Hepatic stellate cell (primary cell): ENCODE results near the gene SLC25A21.

Experiments
- DNase-seq: peaks from one replicate; pipeline ENCODE4 v3.0.0; 2011; ENCODE audit warnings: low spot score

SLC25A21 gene

DNA sequence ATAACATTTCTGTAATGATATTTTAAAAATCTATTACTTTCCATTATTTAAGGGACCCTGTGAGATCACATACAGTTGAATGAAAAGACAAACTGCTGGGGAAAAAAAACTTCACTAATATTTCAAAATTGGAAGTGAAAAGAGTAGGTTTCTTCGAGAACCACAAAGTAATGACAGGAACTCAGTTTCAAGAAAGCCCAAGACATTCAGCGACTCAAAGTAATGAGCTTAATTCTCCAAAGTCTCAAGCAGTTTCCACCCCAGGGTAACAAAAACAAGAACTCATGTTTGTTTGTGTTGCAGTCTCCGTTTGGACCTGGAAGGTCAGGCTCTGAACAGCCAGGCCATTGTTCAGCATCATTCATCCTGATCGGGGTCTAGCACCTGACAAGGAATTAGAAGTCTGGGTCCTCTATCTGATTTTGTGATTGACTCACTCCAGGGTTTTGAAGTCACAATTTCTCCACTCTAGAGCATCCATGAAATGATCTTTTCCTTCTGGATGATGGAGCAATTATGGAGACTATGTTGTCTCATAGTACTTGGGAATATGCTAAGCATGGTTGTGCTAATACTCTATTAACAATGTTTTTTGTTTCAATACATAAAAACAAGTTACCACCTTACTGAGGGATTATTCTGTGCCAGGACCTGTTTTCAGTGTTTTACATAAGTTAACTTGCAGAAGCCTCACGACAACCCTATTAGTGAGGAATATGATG, 126.9 kb downstream of the SLC25A21 start:
- DNase-seq, result no peak

DNA sequence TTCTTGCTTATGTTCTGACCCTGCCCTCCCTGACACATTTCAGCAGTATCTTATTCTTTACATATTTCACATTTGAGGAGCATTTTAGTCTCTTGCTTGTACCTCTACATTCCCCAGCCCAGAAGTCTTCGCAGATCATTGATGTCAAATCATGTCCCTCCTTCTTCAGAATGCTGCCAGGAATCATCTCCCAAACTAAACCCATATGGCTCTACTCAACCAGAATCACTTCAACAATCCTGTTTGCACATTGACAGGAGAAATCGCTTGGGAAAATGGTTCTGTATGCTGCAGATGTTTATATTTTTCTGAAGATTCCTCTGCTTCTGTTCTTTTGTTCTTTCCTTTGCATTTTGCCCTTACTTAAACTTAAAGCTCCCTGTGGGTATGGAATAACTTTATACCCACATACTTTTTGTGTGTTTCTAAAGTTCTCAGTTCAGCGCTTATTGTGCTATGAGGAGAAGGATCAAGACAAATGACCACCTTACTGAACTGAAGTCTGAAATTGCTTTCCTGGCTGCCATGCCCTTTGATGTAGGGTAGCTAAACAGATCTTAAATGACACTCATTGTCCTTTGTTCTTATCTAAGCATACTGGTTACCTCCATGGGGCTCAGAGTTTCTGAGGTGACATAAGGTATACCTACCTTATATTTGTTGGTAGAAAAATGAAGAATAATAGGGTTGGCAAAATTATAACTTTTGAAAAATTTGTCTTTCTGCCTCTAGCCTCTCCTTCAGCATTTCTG, 134.6 kb downstream of the SLC25A21 start:
- DNase-seq, result no peak

DNA sequence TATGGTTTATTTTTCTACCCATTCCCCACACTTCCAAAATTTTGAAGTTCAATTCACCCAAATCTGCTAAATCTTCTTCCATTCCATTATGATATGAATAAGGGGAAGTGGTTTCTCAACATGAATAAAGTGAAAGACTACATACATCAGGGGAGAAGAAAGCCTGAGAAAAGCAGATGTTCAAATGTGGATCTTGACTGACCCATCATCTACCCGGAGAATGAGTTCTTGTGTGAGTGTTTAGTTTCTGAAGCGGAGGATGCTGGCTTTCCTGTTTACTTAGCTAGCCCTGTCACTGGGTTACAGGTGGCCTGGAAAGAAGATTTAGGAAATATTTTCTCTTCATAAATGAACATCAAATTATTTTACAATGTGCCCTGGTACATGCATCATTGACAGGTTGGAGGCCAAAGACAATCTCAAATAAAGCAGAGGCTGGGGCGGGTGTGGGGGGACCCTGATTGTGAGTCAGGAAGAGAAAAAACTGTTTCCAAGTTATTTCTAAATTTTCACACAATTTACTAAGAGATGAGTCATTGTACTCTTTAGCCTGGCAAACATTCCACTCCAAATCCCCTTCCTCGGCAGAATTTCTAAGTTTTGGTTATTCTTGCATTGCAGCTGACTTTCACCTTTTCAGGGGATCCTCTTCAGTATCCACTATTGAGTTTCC, 135.6 kb downstream of the SLC25A21 start:
- DNase-seq, result no peak

DNA sequence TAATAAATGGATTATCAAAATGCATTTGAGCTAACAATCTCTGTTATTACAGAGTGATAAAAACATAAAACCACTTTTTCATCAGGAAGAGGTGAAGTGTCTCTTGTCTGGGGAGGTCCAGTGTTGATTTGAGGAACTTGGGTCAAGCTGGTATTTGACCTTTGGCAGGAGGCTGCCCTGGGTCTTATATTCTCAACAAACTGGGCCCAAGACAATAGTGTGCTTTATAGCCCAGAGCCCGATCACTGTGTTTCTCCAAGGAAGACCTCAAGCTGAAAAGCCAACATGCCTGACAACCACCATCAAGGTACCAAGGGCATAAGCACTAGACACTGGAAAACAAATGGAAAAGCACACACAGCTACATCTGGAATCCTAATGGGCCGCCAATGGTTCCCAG, 137.0 kb downstream of the SLC25A21 start:
- no peak for DNase-seq

DNA sequence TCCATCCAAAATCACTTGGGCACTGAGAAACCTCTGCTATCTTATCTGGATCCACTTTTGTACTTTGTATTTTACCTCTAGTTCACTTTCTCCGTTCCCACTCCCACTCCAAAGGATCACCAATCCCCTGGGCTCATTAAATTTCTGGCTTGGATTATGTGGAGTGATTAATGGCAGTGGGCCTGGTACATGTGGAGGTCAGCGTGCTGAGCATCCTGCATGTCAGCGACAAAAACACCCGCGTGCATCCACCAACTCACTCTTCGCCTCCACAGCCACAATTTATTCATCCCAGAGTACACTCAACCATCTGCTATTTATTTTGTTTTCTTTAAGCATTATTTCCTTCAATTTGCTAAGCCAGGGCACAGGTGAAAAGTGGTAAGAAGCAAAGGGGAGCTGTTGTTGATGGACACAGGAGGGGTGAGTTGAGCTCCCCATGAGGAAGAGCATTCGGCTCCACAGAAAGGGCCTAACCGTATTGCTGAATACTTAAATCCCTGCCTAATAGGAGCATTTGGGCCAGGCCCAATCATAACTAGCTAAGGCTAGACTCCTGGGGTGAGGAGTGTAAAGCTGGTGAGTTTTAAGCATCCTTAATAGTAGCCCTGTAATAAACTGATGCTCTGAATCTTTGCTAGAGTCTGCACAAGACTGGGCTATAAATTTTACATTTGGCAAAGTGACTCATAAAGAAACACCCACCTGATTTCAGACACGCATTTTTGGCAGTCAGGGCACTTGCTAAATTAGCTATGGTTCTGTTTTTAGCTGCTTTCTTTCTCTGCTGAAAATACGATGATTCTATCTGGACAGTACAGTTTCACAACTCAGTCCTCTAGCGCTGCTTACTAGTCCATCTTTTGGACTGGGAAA, 137.8 kb downstream of the SLC25A21 start:
- DNase-seq, result no peak

- DNase-seq, result no peak
Observed at GRCh38 chr14:37032863-37033262, 139.5 kb downstream of the SLC25A21 start.

GRCh38 chr14:37027188-37027824, 145.1 kb downstream of the SLC25A21 start:
- no peak for DNase-seq

DNA sequence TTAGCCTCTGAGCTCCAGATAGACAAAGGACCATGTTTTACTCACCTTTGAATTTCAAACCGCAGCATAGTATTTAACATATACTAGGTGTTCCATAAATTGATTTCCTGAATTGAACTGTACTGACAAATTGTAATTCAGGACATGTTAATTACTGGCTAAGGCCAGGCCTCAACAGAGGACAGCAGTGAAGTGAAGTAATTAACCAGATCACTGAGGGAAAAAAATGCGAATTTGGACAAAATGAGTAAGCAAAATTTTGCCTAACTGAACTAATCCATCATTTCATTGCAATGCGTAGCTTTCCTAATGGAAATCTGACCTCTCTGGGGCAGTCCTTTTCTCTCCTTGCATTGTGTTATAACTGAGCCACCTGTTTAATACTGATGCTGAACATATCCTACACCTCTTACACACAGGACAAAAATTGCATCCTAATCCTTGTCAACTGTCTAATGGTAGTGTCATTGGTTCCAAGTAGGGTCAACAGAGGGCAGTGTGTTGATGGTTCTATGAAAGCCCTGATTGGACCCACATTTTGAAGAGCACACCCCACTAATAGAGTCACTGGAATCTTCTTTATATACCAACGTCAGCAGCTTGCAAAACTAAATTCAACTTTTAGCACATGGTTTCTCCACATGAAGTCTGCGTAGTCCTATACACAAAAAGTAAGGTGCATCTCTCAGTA, 148.4 kb downstream of the SLC25A21 start:
- no peak for DNase-seq

- DNase-seq, result no peak
Observed at GRCh38 chr14:37021390-37021789, 151.0 kb downstream of the SLC25A21 start.

DNA sequence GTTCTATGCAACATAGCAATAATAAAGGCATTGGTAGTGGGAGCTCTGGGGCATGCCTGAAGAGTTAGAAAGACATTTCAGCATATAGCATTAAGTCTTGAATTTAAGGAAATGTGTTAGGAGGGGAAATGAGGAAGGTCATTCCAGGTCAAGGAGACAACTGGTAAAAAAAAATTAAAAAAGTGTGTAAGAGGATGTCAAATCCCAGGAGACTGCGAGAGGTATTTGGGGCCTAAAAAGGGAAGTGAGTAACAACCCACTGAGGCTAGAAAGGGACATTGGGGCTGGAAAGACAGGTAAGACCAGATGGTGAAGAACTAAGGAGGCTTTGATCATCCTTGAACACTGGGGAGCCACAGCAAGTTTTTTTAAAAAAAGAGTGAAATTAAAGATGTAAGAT, 152.9 kb downstream of the SLC25A21 start:
- no peak for DNase-seq

DNA sequence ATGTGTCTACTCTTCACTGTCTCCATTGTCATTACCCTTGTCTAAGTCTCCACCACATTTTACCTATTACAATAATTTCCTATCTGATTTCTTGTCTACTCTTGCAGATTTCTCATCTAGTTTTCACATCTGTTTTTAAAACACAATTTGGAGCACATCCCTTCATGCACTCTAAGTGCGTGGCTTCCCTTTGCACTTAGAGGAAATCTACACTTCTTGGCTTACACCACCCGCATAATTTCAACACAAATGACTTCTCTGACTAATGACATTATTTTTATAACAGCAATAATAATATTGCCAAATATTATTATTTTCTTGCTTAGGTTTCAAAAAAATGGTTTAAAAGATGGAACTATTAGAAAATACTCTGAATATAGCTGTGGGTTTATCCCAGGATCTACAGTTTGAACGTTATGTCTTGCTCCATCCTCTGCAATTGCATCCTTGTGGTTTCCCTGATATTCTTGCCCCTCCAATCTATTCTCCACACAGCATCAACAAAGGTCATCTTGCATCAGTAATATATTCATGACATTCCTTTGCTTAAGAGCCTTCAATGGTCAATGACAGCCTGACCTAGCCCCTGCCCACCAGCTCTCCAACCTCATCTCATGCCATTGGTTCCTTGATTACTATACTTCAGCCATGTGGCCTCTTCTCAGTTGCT, 153.7 kb downstream of the SLC25A21 start:
- no peak for DNase-seq

GRCh38 chr14:37013078-37013477, 159.3 kb downstream of the SLC25A21 start:
- DNase-seq, result no peak

GRCh38 chr14:36998686-36999085, 173.7 kb downstream of the SLC25A21 start:
- no peak for DNase-seq

DNA sequence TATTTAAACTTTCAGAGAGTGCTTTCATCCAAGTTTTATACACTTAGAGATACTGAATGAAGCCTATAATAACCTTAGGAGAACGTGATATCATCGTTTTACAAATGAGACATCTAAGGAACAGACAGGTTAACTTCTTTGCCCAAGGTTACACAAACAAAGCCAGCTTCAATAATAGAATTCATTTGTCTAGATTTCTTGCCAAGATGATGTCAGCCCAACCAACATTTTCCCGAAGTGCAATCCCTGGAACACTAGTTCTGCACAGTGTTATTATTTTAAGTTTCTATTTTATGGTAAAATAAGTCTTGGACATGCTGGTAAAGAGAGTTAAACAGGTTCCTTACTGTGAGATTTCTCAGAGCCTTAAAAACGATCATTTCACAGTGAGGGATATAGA, 174.6 kb downstream of the SLC25A21 start:
- DNase-seq, result no peak

DNA sequence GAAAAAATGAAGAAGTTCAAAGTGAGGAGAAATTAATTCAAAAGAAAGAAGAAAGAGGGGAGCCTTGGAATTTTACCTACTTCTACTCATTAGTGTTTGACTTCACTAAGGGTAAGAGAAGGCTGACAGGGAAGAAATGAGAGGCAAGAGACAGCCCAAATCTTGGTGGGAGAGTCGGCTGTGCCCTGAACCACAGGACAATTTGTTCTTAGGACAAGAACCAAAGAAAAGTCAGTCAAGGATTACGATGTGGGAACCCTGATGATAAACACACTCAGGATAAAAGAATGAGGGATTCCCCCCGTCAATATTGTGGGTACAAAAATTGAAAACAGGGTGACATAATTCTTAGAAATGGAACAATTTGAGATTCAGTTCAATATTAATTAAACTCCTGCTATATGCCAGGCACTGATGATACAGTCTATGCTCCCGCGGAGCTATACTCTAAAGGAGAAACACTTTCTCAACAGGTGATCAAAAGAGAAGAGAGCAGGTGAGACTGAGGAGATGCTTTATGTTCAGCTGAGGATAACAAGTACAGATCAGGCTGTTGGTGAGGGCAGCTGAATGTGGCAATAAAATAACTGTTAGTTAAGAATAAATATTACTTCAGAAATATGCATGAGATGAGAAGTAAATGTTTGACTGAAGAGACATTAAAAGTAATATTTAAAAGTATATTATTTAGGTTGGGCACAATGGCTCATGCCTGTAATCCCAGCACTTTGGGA, 175.4 kb downstream of the SLC25A21 start:
- no peak for DNase-seq

- peak; percentile 16 for DNase-seq
Observed at GRCh38 chr14:36996133-36996856, 176.1 kb downstream of the SLC25A21 start.

- DNase-seq, result no peak
Observed at GRCh38 chr14:36989806-36990205, 182.6 kb downstream of the SLC25A21 start.

DNA sequence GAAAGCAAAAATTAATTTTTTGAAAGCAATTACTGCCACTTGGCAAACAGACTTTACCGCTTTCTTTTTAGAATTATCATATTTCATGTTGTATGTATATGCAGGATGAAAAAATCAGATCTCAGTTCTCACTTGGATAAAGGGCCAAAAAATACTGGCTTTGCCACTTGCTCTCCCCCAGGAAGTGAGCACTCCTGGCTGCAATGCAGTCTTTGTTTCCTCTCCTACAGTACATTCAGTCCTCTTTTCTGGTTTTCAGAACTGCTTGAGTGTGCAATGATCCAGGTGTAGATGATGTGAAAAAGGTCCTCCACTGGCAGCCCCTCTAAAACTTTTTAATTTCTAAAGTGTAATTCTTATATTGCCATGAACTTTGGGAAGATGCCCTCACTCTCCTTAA, 183.4 kb downstream of the SLC25A21 start:
- DNase-seq, result no peak

DNA sequence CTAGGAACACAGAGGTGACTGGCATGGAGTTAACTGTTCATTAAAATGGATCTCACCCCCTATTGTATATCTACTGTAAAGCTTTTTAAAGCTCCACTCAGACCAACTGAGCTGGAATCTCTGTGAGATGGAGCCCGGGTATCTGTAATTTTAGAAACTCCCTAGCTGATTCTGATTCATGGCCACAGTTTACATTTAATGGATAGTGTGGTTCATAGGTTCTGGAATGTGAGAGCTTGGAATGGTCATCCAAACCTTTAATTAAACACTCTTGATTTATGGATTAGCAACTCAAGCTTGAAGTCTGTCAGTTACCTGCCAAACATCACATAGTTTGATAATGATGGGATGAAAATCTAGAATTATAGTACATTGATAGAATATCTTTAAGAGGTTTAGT, 183.8 kb downstream of the SLC25A21 start:
- DNase-seq, result no peak
